Fibroblast of skin of scalp (primary cell): ENCODE data around the gene CCNG2.

Experiments used
- DNase-seq: peaks from one replicate; pipeline ENCODE4 v3.0.0-alpha.2; 2013

The CCNG2 gene

DNA sequence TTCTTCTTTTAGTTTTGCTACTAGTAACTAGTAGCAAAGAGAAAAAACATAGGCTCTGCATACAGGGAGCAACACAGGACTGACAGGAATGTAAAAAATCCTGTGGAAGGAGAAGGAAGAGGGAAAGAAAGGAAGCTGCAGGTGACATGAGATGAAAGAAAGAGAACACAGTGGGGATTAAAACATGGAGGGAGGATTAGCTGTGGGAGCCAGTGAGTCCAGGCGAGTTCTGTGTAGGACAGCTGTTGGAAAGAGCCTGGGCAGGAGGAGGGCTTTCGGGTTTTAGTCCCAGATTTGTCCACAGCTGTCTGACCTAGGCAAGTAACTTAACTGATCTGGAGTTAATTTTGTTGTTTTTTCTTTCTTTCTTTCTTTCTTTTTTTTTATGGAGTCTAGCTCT is 21.6 kb downstream of the CCNG2 start:
- no peak for DNase-seq

DNA sequence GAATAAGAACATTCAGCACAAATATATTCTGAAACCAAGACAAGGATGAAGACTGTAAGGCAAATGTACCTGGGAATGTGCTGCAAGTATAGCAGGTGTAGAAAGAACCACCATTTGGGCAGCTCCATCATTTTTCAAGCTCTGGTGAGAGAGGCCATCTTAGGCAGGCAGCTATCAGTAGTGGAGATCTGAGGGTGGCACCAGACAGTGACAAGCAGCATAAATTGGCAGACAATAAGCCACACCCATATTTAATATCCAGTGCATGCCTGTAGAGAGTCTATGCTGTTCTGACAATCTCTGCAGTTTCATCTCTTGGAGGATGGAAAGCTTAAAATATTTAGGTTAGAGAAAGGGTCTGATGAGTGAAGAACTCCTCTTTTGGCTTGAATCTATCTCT is 22.5 kb downstream of the CCNG2 start:
- no peak for DNase-seq

DNA sequence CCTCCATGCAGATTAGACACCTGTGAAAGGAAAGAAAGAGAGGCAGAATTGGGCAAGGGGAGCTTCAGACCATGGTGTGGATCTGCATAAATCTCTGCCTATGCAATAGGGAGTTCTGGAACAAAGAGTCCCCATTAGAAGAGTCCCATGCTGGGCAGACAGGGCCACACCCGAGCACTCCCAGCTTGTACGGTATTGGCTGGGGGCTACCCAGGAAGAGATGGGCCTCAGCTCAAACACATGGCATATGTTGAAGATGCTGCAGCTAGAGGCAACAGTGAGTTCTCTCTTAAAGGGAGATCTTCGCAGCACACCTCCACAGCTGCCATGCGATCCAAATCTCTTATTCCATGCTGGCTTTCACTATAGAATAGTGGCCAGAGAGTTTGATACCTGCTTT is 24.7 kb downstream of the CCNG2 start:
- no peak for DNase-seq

DNA sequence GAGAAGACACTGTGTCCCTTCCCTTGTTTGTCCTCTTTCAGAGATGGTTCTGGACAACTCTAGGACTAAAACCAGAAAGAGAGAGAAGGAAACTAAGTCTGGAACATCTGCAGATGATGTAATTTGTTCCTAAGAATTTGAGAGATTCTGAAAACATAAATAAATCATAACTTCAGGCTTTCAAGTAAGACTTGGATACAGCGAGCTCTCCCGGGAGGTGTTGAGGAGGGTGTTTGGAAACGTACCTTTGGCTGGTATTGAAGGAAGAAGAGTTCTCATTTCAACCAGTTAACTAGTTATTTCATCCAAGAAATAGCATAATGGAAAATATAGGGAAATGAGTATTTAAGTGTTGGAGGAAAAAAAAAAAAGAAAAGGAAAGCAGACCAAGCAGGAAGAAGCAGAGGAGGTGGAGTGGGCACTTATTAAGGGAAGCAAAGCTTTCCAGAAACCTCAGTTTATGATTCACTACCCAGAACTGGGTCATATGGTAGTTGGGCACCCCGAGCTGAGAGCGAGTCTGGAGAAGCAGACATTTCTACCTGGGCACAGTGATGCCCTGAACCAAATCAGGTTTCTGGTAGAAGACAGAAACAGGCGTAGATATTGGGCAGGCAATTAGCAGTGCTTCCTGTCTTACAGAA is 26.9 kb downstream of the CCNG2 start:
- no peak for DNase-seq

GRCh38 chr4:77184974-77185373 is 28.0 kb downstream of the CCNG2 start:
- DNase-seq, result no peak

GRCh38 chr4:77185686-77186085 is 28.7 kb downstream of the CCNG2 start:
- no peak for DNase-seq

DNA sequence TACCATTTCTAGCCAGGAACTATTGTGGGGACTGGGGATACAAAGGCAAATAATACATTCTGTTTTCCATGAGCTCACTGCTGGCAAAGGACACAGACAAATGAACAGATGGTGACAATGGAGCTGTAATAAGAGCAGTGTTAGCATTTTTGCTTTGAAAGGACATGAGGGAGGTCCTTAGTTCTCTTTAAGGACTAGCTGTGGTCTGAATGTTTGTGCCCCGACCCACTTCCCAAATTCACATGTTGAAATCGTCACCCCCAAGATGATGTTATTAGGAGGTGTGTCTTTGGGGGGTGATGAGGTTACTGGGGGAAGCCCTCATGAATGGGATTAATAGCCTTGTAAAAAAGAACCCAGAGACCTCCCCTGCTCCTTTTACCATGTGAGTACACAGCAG is 30.3 kb downstream of the CCNG2 start:
- DNase-seq, result no peak

DNA sequence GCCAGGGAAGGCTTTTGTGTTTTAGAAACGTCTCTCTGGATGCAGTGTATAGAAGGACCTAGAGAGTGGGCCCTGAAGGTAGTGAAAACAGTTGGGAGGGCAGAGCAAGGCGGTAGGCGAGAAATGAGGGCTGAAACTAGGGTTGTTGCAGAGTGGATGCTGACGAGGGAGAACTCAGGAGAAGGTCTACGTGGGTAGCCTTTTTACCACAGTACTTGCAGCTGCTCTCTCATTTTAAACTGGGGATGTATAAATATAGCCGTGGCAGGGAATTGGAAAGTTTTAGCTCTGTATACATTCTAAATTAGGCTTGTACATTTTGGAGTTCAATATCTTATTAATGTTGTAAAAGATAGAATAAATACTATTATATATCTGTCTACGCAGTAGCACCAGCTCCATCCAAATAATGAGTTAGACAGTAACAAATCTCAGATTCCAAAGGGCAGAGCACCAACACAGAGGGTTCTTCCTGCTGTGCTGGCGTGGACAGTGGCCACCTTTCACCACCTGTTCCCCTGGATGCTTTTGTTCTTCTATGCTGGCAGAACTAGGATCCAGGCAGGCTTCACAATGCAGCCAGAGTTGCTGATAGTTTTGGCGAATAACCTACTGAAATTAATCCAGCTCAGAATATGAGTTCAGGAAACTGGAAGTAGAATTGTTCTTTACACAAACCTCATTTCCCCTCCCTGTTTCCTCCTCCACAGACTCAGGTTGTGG is 31.7 kb downstream of the CCNG2 start:
- DNase-seq, result no peak

GRCh38 chr4:77189412-77189811 is 32.4 kb downstream of the CCNG2 start:
- DNase-seq, result no peak

DNA sequence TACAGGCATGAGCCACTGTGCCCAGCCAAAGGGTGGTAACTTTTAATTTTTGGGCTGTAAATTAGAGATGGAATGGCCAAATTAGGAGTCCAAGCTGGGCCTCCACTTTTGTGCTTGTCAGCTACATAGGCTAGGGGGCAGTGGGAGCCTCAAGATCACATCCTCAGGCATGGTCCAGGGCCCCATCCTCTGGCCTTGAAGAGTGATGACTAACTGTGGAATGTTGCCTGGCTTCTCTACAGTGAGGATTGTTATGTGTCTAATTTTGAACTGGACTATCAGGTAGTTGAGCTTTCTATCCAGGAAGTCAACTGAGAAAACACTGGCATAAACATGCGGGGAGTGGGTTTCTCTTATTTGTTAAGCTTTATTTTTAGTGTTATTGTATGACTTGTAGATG is 33.0 kb downstream of the CCNG2 start:
- peak; percentile 31 for DNase-seq

DNA sequence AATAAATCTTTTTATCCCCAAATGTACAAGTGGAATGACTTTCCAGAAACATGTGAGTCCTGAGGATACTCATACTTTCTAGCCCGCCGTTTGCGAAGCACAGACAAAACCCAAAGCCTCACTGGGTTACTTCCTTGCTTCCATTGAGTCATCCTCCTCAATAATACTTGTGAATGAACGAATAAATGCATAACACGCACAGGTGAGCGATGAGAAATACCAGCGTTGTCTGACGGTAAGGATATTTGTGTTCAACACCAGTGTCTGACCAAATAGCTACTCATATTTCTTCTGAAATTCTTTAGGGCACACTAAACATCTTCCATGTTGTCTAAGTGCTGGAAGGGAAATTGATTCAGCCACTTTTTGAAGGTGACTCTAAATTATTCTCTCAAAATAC is 36.0 kb downstream of the CCNG2 start:
- DNase-seq, result no peak

GRCh38 chr4:77193511-77194102 is 36.6 kb downstream of the CCNG2 start:
- DNase-seq, result no peak

- DNase-seq, result no peak
These were observed 37.4 kb downstream of the CCNG2 start for GRCh38 chr4:77194366-77194765.

- no peak for DNase-seq
These were observed 38.0 kb downstream of the CCNG2 start for GRCh38 chr4:77194989-77195388.

DNA sequence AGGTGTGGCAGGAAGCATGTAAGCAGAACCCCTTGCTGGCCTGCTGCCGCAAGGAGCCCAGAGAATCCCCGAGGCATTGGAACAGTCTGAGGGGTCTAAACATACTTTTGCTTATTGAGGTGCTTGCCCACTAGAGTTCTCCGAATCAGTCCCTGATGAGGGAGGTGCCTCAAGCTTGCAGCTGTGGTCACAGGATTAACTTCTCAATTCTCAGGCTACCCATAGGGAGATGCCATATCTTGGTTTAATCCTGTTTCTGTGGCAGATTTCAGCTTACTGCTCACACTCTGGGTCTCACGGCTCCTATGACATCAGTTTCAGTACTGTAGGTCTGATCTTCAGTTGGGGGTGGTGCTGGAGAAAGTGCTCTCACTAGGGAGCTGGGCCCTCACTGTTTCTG is 39.9 kb downstream of the CCNG2 start:
- no peak for DNase-seq

GRCh38 chr4:77197361-77197760 is 40.4 kb downstream of the CCNG2 start:
- DNase-seq, result no peak

DNA sequence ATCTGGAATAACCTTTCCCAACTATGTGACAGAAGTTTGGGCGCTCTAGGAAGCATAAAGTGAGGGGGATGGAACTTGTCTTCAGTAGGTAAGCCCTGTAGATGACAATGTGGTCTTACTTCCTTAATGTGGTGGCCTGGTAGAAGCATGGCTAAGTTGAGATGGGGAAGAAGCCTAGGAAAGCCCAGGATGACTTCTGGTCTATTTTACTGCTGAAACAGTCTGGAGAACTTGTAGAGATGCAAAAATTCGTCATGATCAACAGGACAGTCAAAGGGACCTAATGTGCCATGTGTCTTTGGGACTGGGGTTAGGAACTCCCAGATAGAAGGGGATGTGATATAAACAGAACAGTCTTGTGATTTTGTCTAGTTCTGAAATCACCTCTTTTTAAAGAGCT is 40.8 kb downstream of the CCNG2 start:
- DNase-seq, result no peak

- no peak for DNase-seq
These were observed 42.3 kb downstream of the CCNG2 start for GRCh38 chr4:77199276-77199675.

GRCh38 chr4:77199701-77200100 is 42.7 kb downstream of the CCNG2 start:
- no peak for DNase-seq

DNA sequence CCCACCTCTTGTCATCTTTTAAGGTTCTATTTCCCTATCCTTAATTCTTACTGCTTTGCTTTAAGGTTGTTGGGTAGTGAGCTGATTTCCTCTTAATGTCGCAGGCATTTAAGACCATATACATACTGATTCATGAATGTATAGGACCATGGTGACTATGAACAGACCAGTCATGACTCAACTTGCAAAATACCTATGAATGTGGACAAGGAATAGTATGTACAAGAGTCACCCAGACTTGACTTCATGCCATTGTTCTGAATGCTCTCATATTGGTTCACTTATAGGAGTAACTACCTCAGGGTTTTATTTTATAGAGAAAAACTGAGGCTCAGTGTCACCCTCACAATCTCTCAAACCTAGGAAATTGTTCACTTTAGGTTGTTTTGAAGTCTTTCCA is 44.3 kb downstream of the CCNG2 start:
- DNase-seq, result peak; percentile 59

DNA sequence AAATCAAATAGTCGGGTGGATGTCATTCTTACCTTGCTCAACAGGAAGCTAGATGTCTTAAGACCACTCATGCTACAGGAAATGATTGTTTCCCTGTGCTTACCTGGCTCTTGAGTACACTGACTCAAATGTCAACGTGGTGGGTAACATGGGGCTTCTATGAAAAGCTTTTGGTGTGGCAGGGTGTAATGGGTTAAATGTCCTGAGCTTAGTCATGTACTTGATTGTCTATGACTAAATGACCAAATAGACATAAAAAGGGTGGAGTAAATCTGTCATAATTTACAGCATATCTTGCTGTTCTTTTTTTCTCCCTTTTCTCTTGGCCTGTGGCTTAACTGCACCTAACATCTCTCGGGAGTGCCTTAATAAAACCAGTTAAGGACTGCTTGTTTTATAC is 44.9 kb downstream of the CCNG2 start:
- DNase-seq, result no peak

GRCh38 chr4:77202491-77202890 is 45.5 kb downstream of the CCNG2 start:
- DNase-seq, result no peak

- peak; percentile 86 for DNase-seq
These were observed 46.6 kb downstream of the CCNG2 start for GRCh38 chr4:77203380-77204197.
